NCI-H345 (cell line): ENCODE measurements around the gene PLCB1.
"Not testable (repeated sequence)": the region's sequence is repeated elsewhere in the genome, so short reads cannot be mapped to it uniquely, and the experiment has no call there.

Source experiments
- DNase-seq: peaks from one replicate; lab custom pipeline; 2025; lab: John Stamatoyannopoulos, UW

The PLCB1 gene

GRCh38 chr20:8837396-8837795 lies 705.3 kb downstream of the PLCB1 start:
- no peak for DNase-seq

- no peak for DNase-seq
Measured at GRCh38 chr20:8842525-8842924, 710.5 kb downstream of the PLCB1 start.

GRCh38 chr20:8844179-8844578 lies 712.1 kb downstream of the PLCB1 start:
- no peak for DNase-seq

GRCh38 chr20:8849990-8850389 lies 717.9 kb downstream of the PLCB1 start:
- DNase-seq: no peak

GRCh38 chr20:8851446-8851845 lies 719.4 kb downstream of the PLCB1 start:
- DNase-seq: no peak

GRCh38 chr20:8851919-8852318 lies 719.9 kb downstream of the PLCB1 start:
- DNase-seq: not testable (repeated sequence)

- DNase-seq: not testable (repeated sequence)
Measured at GRCh38 chr20:8853211-8853610, 721.1 kb downstream of the PLCB1 start.

GRCh38 chr20:8853805-8854338 lies 721.8 kb downstream of the PLCB1 start:
- peak; percentile 77 for DNase-seq

- no peak for DNase-seq
Measured at GRCh38 chr20:8854571-8854970, 722.5 kb downstream of the PLCB1 start.

GRCh38 chr20:8855315-8855714 lies 723.2 kb downstream of the PLCB1 start:
- no peak for DNase-seq

- no peak for DNase-seq
Measured at GRCh38 chr20:8856668-8857067, 724.6 kb downstream of the PLCB1 start.

- DNase-seq: no peak
Measured at GRCh38 chr20:8858181-8858787, 726.2 kb downstream of the PLCB1 start.

- DNase-seq: no peak
Measured at GRCh38 chr20:8860011-8860495, 728.0 kb downstream of the PLCB1 start.

- DNase-seq: no peak
Measured at GRCh38 chr20:8862092-8862491, 730.0 kb downstream of the PLCB1 start.

GRCh38 chr20:8865636-8866035 lies 733.6 kb downstream of the PLCB1 start:
- DNase-seq: no peak

GRCh38 chr20:8867038-8867740 lies 735.1 kb downstream of the PLCB1 start:
- peak; percentile 13 for DNase-seq

- no peak for DNase-seq
Measured at GRCh38 chr20:8870652-8871051, 738.6 kb downstream of the PLCB1 start.

- DNase-seq: no peak
Measured at GRCh38 chr20:8874437-8874836, 742.4 kb downstream of the PLCB1 start.

GRCh38 chr20:8875586-8875985 lies 743.5 kb downstream of the PLCB1 start:
- DNase-seq: no peak

- DNase-seq: no peak
Measured at GRCh38 chr20:8876366-8876765, 744.3 kb downstream of the PLCB1 start.

- no peak for DNase-seq
Measured at GRCh38 chr20:8877294-8877693, 745.2 kb downstream of the PLCB1 start.

GRCh38 chr20:8879669-8880068 lies 747.6 kb downstream of the PLCB1 start:
- DNase-seq: no peak

- DNase-seq: no peak
Measured at GRCh38 chr20:8880085-8880853, 748.2 kb downstream of the PLCB1 start.
